Measurements from ENCODE around the gene APEX1. TPM values are rescaled to one million over a fixed set of nuclear protein-coding genes. Genes with fewer than 3 reads are reported as not detected.

The APEX1 gene
- total RNA-seq, 1 donor from 2014 or later, result 101 TPM

GRCh38 chr14:20472536-20473169 is 17.6 kb downstream of the APEX1 start:
- Histone ChIP-seq H3K4me1 (peaks cover 42% of the 10 kb centered on the region), H3K27ac (no peak overlapping the region), H3K9me3 (no peaks in the 10 kb centered on the region), H3K4me3 (no peak overlapping the region), H3K27me3 (no peaks in the 10 kb centered on the region), H3K36me3 (peaks cover 52% of the 10 kb centered on the region)
- no peak for DNase-seq
- intact Hi-C loops (cut with DNase I), result no loop called here
- no peak for TF ChIP-seq CTCF (IDR thresholded peaks at IDR 0.05)
- ATAC-seq, result no peak

GRCh38 chr14:20476776-20477175 is 21.8 kb downstream of the APEX1 start:
- Histone ChIP-seq H3K4me1 (peaks cover 23% of the 10 kb centered on the region), H3K36me3 (peaks cover 50% of the 10 kb centered on the region), H3K27ac (peak overlapping the region; percentile 80), H3K4me3 (no peak overlapping the region), H3K9me3 (no peaks in the 10 kb centered on the region), H3K27me3 (no peaks in the 10 kb centered on the region)
- DNase-seq, result no peak
- ATAC-seq, result no peak
- intact Hi-C loops (cut with DNase I), result no loop called here
- no peak for TF ChIP-seq CTCF (IDR thresholded peaks at IDR 0.05)

GRCh38 chr14:20477211-20477876 is 22.3 kb downstream of the APEX1 start:
- ATAC-seq (peak; percentile 81), DNase-seq (peak; percentile 81)
- TF ChIP-seq CTCF (IDR thresholded peaks at IDR 0.05), result no peak
- Histone ChIP-seq H3K4me1 (peaks cover 20% of the 10 kb centered on the region), H3K27me3 (no peaks in the 10 kb centered on the region), H3K4me3 (peak overlapping the region; percentile 4), H3K27ac (peak overlapping the region; percentile 80), H3K9me3 (no peaks in the 10 kb centered on the region), H3K36me3 (peaks cover 44% of the 10 kb centered on the region)
- intact Hi-C loops (cut with DNase I), result no loop called here

- DNase-seq, result no peak
- no peak overlapping the region for H3K4me3 ChIP-seq
- ATAC-seq, result no peak
- intact Hi-C loops (cut with DNase I), result no loop called here
- peak overlapping the region; percentile 80 for H3K27ac ChIP-seq
- peaks cover 30% of the 10 kb centered on the region for H3K36me3 ChIP-seq
- no peaks in the 10 kb centered on the region for H3K9me3 ChIP-seq
- TF ChIP-seq CTCF (IDR thresholded peaks at IDR 0.05), result no peak
- peaks cover 20% of the 10 kb centered on the region for H3K4me1 ChIP-seq
- H3K27me3 ChIP-seq, result no peaks in the 10 kb centered on the region
These were observed 23.9 kb downstream of the APEX1 start for GRCh38 chr14:20478894-20479293.

GRCh38 chr14:20482382-20482781 is 27.4 kb downstream of the APEX1 start:
- no peak for TF ChIP-seq CTCF (IDR thresholded peaks at IDR 0.05)
- peaks cover 12% of the 10 kb centered on the region for H3K4me1 ChIP-seq
- DNase-seq (no peak), ATAC-seq (no peak)
- intact Hi-C loops (cut with DNase I), result no loop called here
- H3K4me3 ChIP-seq, result no peak overlapping the region
- no peaks in the 10 kb centered on the region for H3K9me3 ChIP-seq
- no peaks in the 10 kb centered on the region for H3K27me3 ChIP-seq
- no peak overlapping the region for H3K27ac ChIP-seq
- H3K36me3 ChIP-seq, result no peaks in the 10 kb centered on the region
